Posterior vena cava (tissue), 2 donors: ENCODE measurements around the gene STRA6. TPM values are rescaled to one million over a fixed set of nuclear protein-coding genes. Genes with fewer than 3 reads are reported as not detected.
A peak's percentile ranks its signal among the peaks of the same experiment; 100 is the strongest.

Source experiments
- DNase-seq: peaks from one replicate; pipeline ENCODE4 v3.0.0-alpha.2; 2020; ENCODE audit warnings: low spot score
- intact Hi-C, 2 donors: fragments of 100-400 bp; cut with DNase I; formaldehyde crosslinking; loops; one replicate each; pipeline versions ENCODE4 v1.14.1 to v1.14.2; 2022 to 2023
- total RNA-seq, 2 donors: library from RNA; stranded (reverse); fragmentation: NEBNext Ultra II Directional; extraction: Animal tissue kit (Norgen Biotek cat#: 25700); gene quantifications; one replicate each; pipeline ENCODE4 v1.2.1, GENCODE V29; 2021
- donor health status: DM: yes; HTN: yes; CAD: no.
- donor health status: DM: yes; HTN: yes; CAD: no.

The STRA6 gene
- total RNA-seq, 2 donors from 2014 or later, result 1.3 TPM; not detected in 1

DNA sequence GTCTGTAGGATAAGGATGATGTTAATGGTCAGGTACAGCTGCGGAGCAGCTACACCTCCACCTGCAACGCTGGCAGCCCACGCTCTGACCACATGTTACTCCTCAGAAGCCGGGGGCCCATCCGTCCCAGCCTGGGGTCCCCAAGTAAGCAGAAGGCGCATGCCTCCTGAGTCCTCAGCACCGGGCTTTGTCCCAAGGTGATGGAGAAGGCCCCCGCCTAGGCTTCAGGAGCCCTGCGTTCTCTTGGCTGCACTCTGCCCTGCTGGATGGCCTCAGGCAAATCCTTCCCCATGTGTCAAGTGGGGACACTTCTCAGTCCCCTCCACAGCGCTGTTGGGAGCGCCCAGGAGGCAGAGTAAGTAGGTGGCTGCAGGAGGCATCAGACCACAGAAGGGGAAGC lies 14.4 kb downstream of the STRA6 start:
- no peak for DNase-seq
- intact Hi-C loops, result no loop called here

DNA sequence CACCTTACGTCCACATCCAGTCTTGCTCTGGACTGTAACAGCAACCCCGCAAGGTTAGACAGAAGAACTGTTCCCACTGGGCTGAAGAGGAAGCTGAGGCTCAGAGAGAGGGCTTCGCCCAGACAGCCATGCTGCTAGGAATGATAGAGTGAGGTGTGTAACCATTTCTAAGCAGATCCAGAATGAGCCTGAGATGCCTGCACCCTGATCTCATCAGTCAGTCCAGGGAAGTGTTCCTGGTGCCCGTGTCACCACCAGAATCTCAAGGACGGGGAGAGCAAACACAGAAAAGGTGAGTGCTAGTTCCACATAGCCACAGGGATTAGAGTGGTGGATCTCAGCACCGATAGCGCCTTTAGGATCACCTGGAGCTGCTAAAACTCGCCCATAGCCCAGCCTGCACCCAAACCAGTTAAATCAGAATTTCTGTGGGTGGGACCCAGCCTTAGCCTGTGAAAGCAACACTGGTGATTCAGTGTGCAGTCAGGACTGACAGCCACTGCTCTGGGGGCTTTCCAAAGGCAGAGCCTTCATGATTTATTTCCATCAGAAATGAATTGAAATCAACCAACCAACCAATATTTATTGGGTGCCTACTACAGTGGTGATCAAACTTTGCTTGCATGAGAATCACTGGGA lies 16.8 kb downstream of the STRA6 start:
- no peak for DNase-seq
- intact Hi-C loops, result no loop called here

DNA sequence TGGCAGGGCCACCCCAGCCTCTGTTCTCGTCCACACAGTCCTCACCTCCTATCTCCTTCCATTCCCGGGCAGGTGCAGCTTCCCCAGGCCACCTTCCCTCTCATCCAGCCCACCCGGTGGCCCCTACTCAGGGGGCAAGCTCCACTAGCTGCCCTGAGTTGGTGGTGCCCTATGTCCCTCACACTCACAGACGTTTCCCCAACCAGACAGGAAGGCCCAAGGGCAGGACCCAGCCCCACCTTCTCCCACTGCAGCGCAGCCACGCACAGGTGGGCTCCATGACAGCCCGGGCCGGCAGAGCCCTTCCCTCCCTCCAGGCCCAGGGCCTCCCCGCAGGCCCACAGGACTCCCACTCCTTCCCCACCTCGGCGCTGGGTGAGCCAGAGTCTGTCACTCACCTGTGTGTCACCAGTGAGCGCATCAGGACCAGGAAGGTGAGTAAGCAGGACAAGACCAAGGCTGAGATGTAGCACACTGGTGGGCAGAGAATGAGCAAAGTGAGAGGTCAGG lies 17.9 kb downstream of the STRA6 start:
- DNase-seq, result no peak
- intact Hi-C loops, result no loop called here

DNA sequence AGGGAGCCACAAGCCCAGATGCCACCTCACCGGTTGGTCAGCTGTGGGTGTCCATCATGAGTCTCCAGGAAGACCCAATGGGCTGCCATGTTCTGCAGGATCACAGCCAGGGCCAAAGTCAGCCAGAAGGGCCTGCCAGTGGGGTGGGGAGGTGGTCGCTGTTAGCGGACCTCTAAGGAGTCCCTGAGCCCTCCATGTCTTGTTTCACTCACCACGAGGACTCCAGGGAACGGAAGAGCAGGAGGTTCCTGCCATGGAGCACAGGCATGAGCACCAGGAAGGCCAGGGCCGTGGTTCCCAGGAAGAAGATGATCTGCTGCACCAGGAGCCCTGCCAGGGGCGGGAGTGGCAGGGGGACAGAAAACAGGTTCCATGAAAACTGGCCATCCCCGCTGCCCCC lies 20.5 kb downstream of the STRA6 start:
- DNase-seq, result peak; percentile 68
- intact Hi-C loops, result loop anchor here in 1 of 2 donors (1.0 kb wide), 1 partner anchor 40 kb away; no protein-coding TSS in a partner anchor

DNA sequence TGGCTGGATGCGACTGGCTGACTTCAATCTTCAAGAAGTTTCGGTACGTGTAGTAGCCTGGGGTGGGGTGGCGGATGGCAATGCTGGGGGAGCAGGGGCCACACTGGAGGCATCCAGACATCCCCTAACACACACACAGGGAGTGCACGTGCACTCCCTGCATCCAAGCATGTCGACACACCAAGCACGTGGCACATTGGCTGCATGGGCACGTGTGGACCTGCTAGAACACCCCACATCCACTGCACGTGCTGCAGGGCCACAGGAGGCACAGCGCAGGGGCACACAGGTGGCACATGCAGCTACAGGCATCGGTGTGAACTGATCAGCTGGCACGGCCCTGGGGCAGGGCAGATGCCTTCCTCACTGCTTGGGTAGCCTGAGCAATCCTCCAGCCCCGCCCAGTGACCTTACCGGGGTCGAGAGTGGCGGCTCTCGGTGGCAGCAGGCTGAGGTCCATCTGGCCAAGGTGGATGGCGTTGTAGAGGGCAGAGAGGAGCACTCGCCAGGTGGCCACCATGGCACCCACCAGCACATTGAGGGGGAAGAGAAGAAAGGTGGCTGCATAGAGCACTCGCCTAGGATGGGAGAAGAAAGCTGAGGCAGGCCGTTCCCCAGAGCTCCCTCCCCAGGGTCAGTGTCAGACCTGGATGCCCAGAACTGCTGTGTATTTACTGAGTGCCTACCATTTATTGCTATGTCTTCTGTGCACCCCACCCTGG lies 21.5 kb downstream of the STRA6 start:
- peak; percentile 75 for DNase-seq
- intact Hi-C loops, result no loop called here

DNA sequence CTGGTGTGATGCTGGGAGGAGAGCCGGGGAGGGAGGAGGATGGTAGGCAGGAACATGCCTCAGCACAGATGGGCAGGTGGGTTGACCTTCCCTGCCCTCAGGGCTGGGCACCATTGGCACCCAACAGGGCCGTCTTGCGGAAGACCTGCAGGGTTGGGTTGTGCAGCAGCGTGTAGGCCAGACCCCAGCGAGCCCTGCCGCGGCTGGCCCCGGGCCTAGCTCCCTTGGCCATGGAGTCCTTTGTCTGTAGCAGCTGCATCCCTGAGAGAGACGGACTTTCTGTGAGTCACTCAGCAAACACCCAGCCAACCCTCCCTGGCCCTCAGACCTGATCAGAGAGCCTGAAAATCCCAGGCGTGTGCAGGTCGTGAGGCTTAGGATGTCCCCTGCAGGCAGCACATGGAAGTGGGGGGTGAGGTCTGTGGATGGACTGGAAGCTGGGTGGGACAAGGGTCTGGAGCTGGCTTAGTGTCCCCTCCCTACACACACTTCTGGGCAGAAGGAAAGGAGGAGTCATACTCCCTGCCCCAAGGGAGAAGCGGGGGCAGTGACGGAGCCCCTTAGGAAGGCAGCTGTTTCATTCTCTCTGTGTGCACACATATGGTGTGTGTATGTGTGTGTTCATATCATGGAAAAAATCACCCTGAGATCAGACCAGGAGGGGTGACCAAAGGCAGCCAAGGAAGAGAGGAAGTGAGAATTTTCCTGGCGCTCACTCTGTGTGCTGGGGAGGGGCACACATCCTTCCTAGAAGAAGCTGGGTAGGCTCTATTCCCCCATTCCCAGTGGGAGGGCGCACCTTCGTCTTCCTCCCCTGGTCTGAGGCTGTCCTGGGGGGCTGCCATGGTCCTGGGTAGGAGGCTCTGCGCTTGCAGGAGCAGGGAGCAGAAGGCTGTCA lies 22.4 kb downstream of the STRA6 start:
- intact Hi-C loops, result no loop called here
- DNase-seq, result peak; percentile 88

DNA sequence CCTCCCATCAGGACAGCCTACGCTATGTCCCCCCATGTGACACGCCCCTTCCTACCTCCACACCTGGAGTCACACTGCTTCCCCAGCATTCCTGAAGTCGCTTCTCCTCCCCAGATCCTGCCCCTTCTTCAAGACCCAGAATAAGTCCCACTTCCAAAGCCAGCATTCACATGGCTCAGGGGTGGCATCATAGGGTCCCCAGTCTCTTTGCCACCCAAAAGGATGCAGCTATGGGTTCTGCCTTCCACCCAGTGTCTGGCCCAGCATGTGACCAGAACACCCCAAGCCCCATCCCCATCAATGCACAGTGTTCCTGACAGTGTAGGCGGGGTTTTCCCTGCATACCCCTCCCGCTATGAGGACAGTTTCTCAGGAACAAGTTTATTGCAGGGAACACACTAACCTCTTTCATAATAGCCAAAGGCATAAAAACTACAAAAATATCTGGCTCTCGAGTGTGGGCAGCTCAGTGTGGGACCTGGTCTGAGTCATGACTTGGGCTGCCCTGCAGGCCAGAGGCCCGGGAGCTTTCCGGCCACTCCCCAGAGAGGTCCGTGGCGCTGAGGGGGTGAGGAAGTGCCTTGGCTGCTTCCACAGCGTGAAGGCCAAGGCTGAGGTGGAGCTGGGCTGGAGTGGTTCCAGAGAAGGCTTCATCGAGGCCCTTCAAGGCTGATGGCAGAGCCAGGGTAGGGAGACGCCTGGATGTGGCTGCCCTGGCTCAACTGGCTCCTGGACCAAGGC lies 23.3 kb downstream of the STRA6 start:
- intact Hi-C loops, result no loop called here
- peak; percentile 96 for DNase-seq

DNA sequence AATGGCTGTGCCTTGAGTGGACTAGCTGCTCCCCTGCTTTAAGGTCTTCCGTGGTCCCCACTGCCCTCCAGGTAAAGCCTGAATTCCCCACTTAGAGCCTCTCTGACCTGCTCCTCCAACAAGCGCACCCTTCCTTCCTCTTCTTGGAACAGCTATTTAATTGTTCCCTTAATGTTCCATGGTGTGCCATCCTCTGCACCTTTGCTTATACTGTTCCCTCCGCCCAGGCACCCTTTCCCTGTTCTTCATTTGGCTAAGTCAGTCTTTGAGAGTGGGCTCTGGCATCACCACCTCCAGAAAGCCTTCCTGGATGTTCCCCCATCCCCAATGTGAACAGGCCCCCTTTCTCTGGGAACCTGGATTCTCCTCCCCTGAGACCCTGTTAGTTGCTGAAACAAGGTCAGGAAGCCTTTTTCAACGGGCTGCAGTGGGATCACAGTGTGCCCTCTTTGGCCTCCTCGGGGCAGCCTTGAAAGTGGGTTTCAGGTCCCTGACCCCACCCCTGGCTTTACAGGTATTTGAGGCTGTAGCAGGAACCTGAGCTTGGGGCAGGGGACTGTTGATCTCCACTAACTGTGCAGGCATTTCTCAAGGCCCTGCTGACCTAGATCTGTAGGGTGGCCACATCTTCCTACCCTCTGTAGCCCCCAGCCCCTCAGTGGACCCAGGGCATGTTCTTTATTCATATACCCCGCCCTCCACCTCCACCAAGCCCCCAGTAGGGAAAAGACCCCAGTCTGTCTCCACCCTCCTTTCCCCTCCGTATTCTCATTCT lies 24.1 kb downstream of the STRA6 start:
- peak; percentile 49 for DNase-seq
- intact Hi-C loops, result no loop called here

DNA sequence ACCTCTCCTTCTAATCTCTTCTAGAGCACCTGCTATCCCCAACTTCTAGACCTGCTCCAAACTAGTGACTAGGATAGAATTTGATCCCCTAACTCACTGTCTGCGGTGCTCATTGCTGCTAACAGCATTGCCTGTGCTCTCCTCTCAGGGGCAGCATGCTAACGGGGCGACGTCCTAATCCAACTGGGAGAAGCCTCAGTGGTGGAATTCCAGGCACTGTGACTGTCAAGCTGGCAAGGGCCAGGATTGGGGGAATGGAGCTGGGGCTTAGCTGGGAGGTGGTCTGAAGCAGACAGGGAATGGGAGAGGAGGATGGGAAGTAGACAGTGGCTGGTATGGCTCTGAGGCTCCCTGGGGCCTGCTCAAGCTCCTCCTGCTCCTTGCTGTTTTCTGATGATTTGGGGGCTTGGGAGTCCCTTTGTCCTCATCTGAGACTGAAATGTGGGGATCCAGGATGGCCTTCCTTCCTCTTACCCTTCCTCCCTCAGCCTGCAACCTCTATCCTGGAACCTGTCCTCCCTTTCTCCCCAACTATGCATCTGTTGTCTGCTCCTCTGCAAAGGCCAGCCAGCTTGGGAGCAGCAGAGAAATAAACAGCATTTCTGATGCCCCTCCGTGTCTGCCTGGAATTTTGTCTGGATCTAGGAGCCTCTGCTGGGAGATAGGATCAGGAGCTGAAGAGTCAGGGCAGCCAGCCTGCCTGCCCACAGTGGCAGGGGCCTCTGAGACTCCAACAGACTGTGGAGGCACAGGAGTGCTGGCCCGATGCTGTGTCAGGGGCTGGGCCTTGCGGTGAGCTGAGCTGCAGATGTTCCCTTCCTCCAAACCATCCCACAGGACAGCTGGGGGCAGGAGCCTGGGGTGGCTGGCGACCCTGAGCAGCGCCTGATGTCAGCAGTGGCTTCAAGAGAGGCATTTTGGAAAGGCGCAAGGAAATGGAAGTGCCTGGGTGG lies 26.0 kb downstream of the STRA6 start:
- DNase-seq, result peak; percentile 58
- intact Hi-C loops, result no loop called here

DNA sequence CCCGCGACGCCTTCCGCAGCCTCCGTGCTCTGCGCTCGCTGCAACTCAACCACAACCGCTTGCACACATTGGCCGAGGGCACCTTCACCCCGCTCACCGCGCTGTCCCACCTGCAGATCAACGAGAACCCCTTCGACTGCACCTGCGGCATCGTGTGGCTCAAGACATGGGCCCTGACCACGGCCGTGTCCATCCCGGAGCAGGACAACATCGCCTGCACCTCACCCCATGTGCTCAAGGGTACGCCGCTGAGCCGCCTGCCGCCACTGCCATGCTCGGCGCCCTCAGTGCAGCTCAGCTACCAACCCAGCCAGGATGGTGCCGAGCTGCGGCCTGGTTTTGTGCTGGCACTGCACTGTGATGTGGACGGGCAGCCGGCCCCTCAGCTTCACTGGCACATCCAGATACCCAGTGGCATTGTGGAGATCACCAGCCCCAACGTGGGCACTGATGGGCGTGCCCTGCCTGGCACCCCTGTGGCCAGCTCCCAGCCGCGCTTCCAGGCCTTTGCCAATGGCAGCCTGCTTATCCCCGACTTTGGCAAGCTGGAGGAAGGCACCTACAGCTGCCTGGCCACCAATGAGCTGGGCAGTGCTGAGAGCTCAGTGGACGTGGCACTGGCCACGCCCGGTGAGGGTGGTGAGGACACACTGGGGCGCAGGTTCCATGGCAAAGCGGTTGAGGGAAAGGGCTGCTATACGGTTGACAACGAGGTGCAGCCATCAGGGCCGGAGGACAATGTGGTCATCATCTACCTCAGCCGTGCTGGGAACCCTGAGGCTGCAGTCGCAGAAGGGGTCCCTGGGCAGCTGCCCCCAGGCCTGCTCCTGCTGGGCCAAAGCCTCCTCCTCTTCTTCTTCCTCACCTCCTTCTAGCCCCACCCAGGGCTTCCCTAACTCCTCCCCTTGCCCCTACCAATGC lies 27.1 kb downstream of the STRA6 start:
- DNase-seq, result peak; percentile 80
- intact Hi-C loops, result no loop called here

DNA sequence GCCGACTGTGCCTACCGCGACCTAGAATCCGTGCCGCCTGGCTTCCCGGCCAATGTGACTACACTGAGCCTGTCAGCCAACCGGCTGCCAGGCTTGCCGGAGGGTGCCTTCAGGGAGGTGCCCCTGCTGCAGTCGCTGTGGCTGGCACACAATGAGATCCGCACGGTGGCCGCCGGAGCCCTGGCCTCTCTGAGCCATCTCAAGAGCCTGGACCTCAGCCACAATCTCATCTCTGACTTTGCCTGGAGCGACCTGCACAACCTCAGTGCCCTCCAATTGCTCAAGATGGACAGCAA lies 27.7 kb downstream of the STRA6 start:
- no peak for DNase-seq
- intact Hi-C loops, result no loop called here

DNA sequence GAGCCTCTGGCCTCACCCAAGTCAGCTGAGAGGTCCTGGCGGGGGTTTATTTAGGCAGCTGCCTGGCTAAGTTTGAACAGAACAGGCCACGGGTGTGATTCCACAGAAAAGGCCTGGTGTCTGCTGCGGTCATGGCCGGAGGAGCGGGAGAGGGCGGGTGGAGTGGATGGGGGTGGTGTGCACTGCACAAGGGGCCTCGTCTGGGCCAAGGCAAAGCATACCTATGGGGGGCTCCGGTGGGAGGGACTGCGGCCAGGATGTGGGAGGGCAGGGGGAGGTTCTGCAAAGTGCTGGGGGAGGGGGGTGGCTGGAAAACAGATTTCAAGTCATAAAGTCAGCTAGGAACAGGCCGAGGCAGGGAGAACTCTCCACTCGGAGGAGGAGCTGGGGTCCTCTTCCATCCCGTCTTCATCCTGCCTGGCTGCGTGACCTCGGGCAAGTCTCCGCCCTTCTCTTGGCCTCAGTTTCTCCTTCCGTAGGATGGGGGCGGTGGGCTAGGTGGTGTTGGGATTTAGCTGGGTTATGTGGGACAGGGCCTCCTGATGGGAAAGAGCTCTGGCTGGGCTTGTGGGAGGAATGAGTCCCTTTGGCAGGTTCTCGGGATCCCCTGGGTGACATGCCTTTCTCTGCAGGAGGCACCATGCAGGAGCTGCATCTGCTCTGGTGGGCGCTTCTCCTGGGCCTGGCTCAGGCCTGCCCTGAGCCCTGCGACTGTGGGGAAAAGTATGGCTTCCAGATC lies 28.2 kb downstream of the STRA6 start:
- intact Hi-C loops, result no loop called here
- no peak for DNase-seq

DNA sequence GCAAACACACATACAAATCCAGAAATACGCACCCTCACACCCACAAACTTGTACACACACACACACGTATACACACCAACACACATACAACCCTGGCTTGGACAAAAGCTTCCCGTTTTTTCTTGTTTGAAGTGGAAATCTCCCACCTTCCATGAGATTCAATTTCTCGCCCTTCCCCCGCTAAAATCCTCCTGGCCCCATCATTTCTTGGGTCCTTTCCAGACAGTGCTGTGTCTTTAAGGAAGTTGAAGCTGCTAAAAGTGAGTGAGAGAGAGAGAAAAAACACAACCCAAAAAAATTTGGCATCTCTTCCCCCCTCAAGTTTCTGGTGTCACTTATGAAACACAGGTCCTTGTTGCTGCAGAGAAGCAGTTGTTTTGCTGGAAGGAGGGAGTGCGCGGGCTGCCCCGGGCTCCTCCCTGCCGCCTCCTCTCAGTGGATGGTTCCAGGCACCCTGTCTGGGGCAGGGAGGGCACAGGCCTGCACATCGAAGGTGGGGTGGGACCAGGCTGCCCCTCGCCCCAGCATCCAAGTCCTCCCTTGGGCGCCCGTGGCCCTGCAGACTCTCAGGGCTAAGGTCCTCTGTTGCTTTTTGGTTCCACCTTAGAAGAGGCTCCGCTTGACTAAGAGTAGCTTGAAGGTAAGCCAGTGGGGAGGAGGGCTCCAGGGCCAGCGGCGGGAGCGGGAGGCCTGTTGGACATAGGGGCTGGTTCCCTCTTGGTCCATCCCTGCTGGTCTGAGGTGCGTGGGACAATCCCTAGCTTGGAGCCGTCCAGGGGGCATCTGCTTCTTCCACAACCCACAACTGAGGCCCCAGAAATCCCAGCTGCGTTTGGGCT lies 29.0 kb downstream of the STRA6 start, which contains the start of gene ISLR:
TSS of gene ISLR (plus strand) at position 331 of the 839 bp plus-strand sequence. CDS start 1,149 bp downstream, outside the sequence.
- DNase-seq, result no peak
- intact Hi-C loops, result no loop called here

DNA sequence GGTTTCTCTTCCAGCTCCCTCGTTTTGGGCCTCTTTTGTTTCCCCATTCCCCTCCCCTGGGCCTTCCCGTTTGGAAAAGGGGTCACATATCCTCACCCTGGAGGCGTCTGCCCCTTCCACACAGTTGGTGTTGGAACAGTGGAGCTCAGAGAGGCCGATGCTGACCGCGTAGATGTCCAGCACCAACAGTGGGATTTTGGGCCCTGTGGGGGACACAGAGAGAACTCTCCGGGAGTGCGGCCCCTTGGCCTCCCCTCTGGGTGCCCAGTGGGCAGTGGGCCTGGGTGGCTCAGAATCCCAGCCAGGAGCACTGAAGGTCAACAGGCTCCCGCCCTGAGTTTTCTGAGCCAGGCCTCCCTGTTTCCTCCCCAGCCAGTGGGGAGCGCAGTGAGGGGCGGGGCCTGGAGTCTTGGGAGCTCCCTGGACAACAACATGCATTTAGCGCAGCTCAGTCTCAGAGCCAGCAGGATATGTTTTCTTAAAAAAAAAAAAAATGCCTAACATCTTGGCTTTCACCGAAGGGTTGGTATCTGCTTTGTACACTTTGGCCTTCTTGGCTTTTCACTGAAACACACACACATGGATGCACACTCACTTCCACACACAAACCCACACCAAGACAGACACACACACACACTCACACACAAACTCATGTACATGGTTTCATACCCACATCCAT lies 29.7 kb downstream of the STRA6 start:
- intact Hi-C loops, result no loop called here
- DNase-seq, result peak; percentile 91
